CD4-positive, alpha-beta memory T cell (primary cell): ENCODE measurements around the gene CYREN. TPM values are rescaled to one million over a fixed set of nuclear protein-coding genes. Genes with fewer than 3 reads are reported as not detected.

Experiments
- CTCF ChIA-PET: fragments of 350-600 bp; sonication (Branson Sonifier 250); formaldehyde crosslinking; loops from one replicate; lab custom pipeline; 2021; ENCODE audit warnings: inconsistent platforms; ENCODE audit not compliant: partially characterized antibody; lab: Charles Lee
- POLR2A ChIA-PET: fragments of 350-600 bp; sonication (Branson Sonifier 250); formaldehyde crosslinking; loops from one replicate; lab custom pipeline; 2021; ENCODE audit not compliant: partially characterized antibody; lab: Charles Lee
- DNase-seq, 5 donors: peaks; one replicate each; pipeline versions ENCODE4 v3.0.0 to v3.0.0-alpha.2; 2020 to 2022; ENCODE audit warnings: mixed read lengths in 1 of 5
- H3K27ac ChIP-seq: one replicate; pipeline ENCODE4 v1.7.0; 2013; ENCODE audit warnings: low read depth, low read length
- H3K27me3 ChIP-seq: 2 replicates; pipeline ENCODE4 v1.7.0; 2013; ENCODE audit warnings: mild to moderate bottlenecking, low read length, moderate library complexity; ENCODE audit not compliant: insufficient read depth
- H3K36me3 ChIP-seq: 2 replicates; pipeline ENCODE4 v1.7.0; 2013; ENCODE audit warnings: mild to moderate bottlenecking, low read length, moderate library complexity; ENCODE audit not compliant: insufficient read depth
- H3K4me1 ChIP-seq: 2 replicates; pipeline ENCODE4 v1.7.0; 2013; ENCODE audit warnings: mild to moderate bottlenecking, low read length, moderate library complexity; ENCODE audit not compliant: insufficient read depth
- H3K4me3 ChIP-seq, 2 donors: one replicate each; pipeline ENCODE4 v1.7.0; 2013; ENCODE audit warnings: low read length in 2 of 2, mild to moderate bottlenecking in 1 of 2
- H3K9me3 ChIP-seq, 2 donors: one replicate each; pipeline ENCODE4 v1.7.0; 2013; ENCODE audit warnings: low read length in 2 of 2, control low read depth in 1 of 2; ENCODE audit not compliant: control insufficient read depth in 1 of 2
- H3K27ac Mint-ChIP-seq, 7 donors: one replicate each; pipeline ENCODE4 v1.8.0; 2020 to 2021; ENCODE audit warnings: mixed read lengths in 7 of 7, mild to moderate bottlenecking in 6 of 7, inconsistent platforms in 3 of 7, moderate library complexity in 3 of 7
- H3K27me3 Mint-ChIP-seq, 2 donors: one replicate each; pipeline ENCODE4 v1.8.0; 2020 to 2021; ENCODE audit warnings: mixed read lengths in 2 of 2
- H3K36me3 Mint-ChIP-seq, 2 donors: one replicate each; pipeline ENCODE4 v1.8.0; 2020 to 2021; ENCODE audit warnings: mixed read lengths in 2 of 2, inconsistent platforms in 1 of 2, mild to moderate bottlenecking in 1 of 2
- H3K4me1 Mint-ChIP-seq, 4 donors: one replicate each; pipeline ENCODE4 v1.8.0; 2020 to 2021; ENCODE audit warnings: mixed read lengths in 4 of 4, mild to moderate bottlenecking in 1 of 4
- H3K4me3 Mint-ChIP-seq, 8 donors: one replicate each; pipeline ENCODE4 v1.8.0; 2020 to 2021; ENCODE audit warnings: mixed read lengths in 8 of 8, mild to moderate bottlenecking in 7 of 8, moderate library complexity in 6 of 8, inconsistent platforms in 3 of 8
- H3K9me3 Mint-ChIP-seq, 8 donors: one replicate each; pipeline ENCODE4 v1.8.0; 2020 to 2021; ENCODE audit warnings: mixed read lengths in 8 of 8, mild to moderate bottlenecking in 5 of 8, inconsistent platforms in 3 of 8, moderate library complexity in 1 of 8
- intact Hi-C: fragments of 100-400 bp; cut with micrococcal nuclease; formaldehyde crosslinking; loops from one replicate; pipeline ENCODE4 v1.15.1; 2023
- polyA plus RNA-seq, 2 donors: library from polyadenylated mRNA; unstranded; fragments of 300-500 nt; fragmentation: Illumina TruSeq; gene quantifications; one replicate each; pipeline ENCODE4 v1.2.3, GENCODE V29; 2021
- total RNA-seq, 2 experiments: library from RNA; stranded (reverse); gene quantifications; one replicate each; pipeline ENCODE4 v1.2.3, GENCODE V29; 2021

The CYREN gene
- total and polyA plus RNA-seq, 4 experiments from 2014 or later = 35.2 to 52.9 (median 45.9) TPM

- ChIA-PET POLR2A (interaction anchor here (0.9 to 5.4 kb wide), 2 partner anchors 7 to 13 kb away, joined by 3 to 74 read pairs; partner anchors contain the start of gene TMEM140), CTCF (interaction anchor here (1.0 to 6.1 kb wide), 3 partner anchors 9 to 170 kb away, joined by 4 to 54 read pairs (median 4); partner anchors contain the start of genes AGBL3, CYREN and TMEM140)
- intact Hi-C loops = no loop called here
- Histone ChIP-seq H3K36me3 (no peaks in the 10 kb centered on the region), H3K27me3 (no peaks in the 10 kb centered on the region), H3K9me3 (peaks cover 0 to 7% of the 10 kb centered on the region in 2 donors), H3K27ac (no peak overlapping the region), H3K4me3 (no peak overlapping the region), H3K4me1 (peaks cover 48% of the 10 kb centered on the region)
- peaks cover 77 to 78% of the 10 kb centered on the region in 2 donors for H3K36me3 Mint-ChIP-seq
- DNase-seq = no peak
- peak overlapping the region in 2 of 7 donors; percentile 43 to 62 for H3K27ac Mint-ChIP-seq
- H3K4me3 Mint-ChIP-seq = peak overlapping the region in 2 of 8 donors; percentile 22 to 47
- H3K4me1 Mint-ChIP-seq = peaks cover 49 to 81% (median 62%) of the 10 kb centered on the region in 4 donors
- peaks cover 5 to 47% (median 41%) of the 10 kb centered on the region in 8 donors for H3K9me3 Mint-ChIP-seq
- H3K27me3 Mint-ChIP-seq = no peaks in the 10 kb centered on the region
Observed at GRCh38 chr7:135156290-135156689, 14.2 kb downstream of the CYREN start.

GRCh38 chr7:135154734-135155133 is 15.8 kb downstream of the CYREN start:
- Histone ChIP-seq H3K4me3 (no peak overlapping the region), H3K27ac (no peak overlapping the region), H3K36me3 (no peaks in the 10 kb centered on the region), H3K27me3 (no peaks in the 10 kb centered on the region), H3K4me1 (peaks cover 50% of the 10 kb centered on the region), H3K9me3 (peaks cover 0 to 7% of the 10 kb centered on the region in 2 donors)
- Mint-ChIP-seq H3K27ac (peak overlapping the region in 1 of 7 donors; percentile 13), H3K27me3 (no peaks in the 10 kb centered on the region), H3K4me1 (peaks cover 46 to 81% (median 64%) of the 10 kb centered on the region in 4 donors), H3K4me3 (peak overlapping the region in 2 of 8 donors; percentile 37 to 57), H3K36me3 (peaks cover 69 to 70% of the 10 kb centered on the region in 2 donors), H3K9me3 (peaks cover 5 to 47% (median 41%) of the 10 kb centered on the region in 8 donors)
- ChIA-PET POLR2A (no interaction called here), CTCF (interaction anchor here (6.1 kb wide), 1 partner anchor 14 kb away, joined by 54 read pairs; the partner anchor contains the start of gene CYREN)
- intact Hi-C loops = no loop called here
- DNase-seq = no peak

GRCh38 chr7:135152442-135152841 is 18.1 kb downstream of the CYREN start:
- Histone ChIP-seq H3K4me3 (no peak overlapping the region), H3K9me3 (peaks cover 0 to 7% of the 10 kb centered on the region in 2 donors), H3K27ac (no peak overlapping the region), H3K27me3 (no peaks in the 10 kb centered on the region), H3K36me3 (no peaks in the 10 kb centered on the region), H3K4me1 (peaks cover 40% of the 10 kb centered on the region)
- H3K36me3 Mint-ChIP-seq = peaks cover 62 to 74% of the 10 kb centered on the region in 2 donors
- H3K9me3 Mint-ChIP-seq = peaks cover 5 to 45% (median 41%) of the 10 kb centered on the region in 8 donors
- H3K4me1 Mint-ChIP-seq = peaks cover 45 to 81% (median 64%) of the 10 kb centered on the region in 4 donors
- no peak for DNase-seq
- H3K27me3 Mint-ChIP-seq = no peaks in the 10 kb centered on the region
- CTCF ChIA-PET = interaction anchor here (6.2 to 6.4 kb wide), 2 partner anchors 15 to 165 kb away, joined by 60 to 113 read pairs; partner anchors contain the start of genes AGBL3 and CYREN
- POLR2A ChIA-PET = interaction anchor here (7.2 kb wide), 1 partner anchor 15 kb away, joined by 215 read pairs; the partner anchor contains the start of gene CYREN
- H3K4me3 Mint-ChIP-seq = peak overlapping the region in 2 of 8 donors; percentile 2 to 68
- peak overlapping the region in 2 of 7 donors; percentile 8 to 12 for H3K27ac Mint-ChIP-seq
- intact Hi-C loops = no loop called here

GRCh38 chr7:135151533-135151932 is 19.0 kb downstream of the CYREN start:
- CTCF ChIA-PET = interaction anchor here (1.8 to 6.4 kb wide), 3 partner anchors 9 to 164 kb away, joined by 7 to 113 read pairs (median 60); partner anchors contain the start of genes AGBL3 and CYREN
- no peak overlapping the region for H3K4me3 ChIP-seq
- DNase-seq = no peak
- no peaks in the 10 kb centered on the region for H3K36me3 ChIP-seq
- peaks cover 46% of the 10 kb centered on the region for H3K4me1 ChIP-seq
- peaks cover 5 to 39% (median 35%) of the 10 kb centered on the region in 8 donors for H3K9me3 Mint-ChIP-seq
- peaks cover 44 to 83% (median 62%) of the 10 kb centered on the region in 4 donors for H3K4me1 Mint-ChIP-seq
- peaks cover 54 to 65% of the 10 kb centered on the region in 2 donors for H3K36me3 Mint-ChIP-seq
- intact Hi-C loops = no loop called here
- no peaks in the 10 kb centered on the region for H3K27me3 Mint-ChIP-seq
- H3K27me3 ChIP-seq = no peaks in the 10 kb centered on the region
- H3K27ac ChIP-seq = no peak overlapping the region
- POLR2A ChIA-PET = interaction anchor here (0.5 to 7.2 kb wide), 4 partner anchors 7 to 165 kb away, joined by 3 to 215 read pairs (median 40); partner anchors contain the start of genes AGBL3 and CYREN
- peaks cover 0 to 7% of the 10 kb centered on the region in 2 donors for H3K9me3 ChIP-seq
- peak overlapping the region in 6 of 7 donors; percentile 4 to 80 (median 69) for H3K27ac Mint-ChIP-seq
- peak overlapping the region in 7 of 8 donors; percentile 5 to 89 (median 60) for H3K4me3 Mint-ChIP-seq

GRCh38 chr7:135151132-135151531 is 19.4 kb downstream of the CYREN start:
- POLR2A ChIA-PET = interaction anchor here (0.5 to 7.2 kb wide), 4 partner anchors 8 to 165 kb away, joined by 3 to 215 read pairs (median 40); partner anchors contain the start of genes AGBL3 and CYREN
- Mint-ChIP-seq H3K4me3 (peak overlapping the region in 7 of 8 donors; percentile 30 to 96 (median 88)), H3K9me3 (peaks cover 5 to 35% (median 31%) of the 10 kb centered on the region in 8 donors), H3K4me1 (peaks cover 47 to 84% (median 65%) of the 10 kb centered on the region in 4 donors), H3K36me3 (peaks cover 50 to 62% of the 10 kb centered on the region in 2 donors), H3K27ac (peak overlapping the region in 6 of 7 donors; percentile 4 to 80 (median 69)), H3K27me3 (no peaks in the 10 kb centered on the region)
- Histone ChIP-seq H3K4me3 (no peak overlapping the region), H3K36me3 (no peaks in the 10 kb centered on the region), H3K9me3 (peaks cover 0 to 7% of the 10 kb centered on the region in 2 donors), H3K4me1 (peaks cover 50% of the 10 kb centered on the region), H3K27ac (no peak overlapping the region), H3K27me3 (no peaks in the 10 kb centered on the region)
- intact Hi-C loops = no loop called here
- CTCF ChIA-PET = interaction anchor here (1.0 to 6.4 kb wide), 4 partner anchors 9 to 197 kb away, joined by 3 to 113 read pairs (median 34); partner anchors contain the start of genes AGBL3 and CYREN
- DNase-seq = no peak

- H3K27me3 Mint-ChIP-seq = no peaks in the 10 kb centered on the region
- ChIA-PET CTCF (interaction anchor here (1.0 to 6.4 kb wide), 4 partner anchors 10 to 196 kb away, joined by 3 to 113 read pairs (median 34); partner anchors contain the start of genes AGBL3 and CYREN), POLR2A (interaction anchor here (0.6 to 7.2 kb wide), 3 partner anchors 9 to 23 kb away, joined by 3 to 215 read pairs (median 74); partner anchors contain the start of gene CYREN)
- H3K4me1 Mint-ChIP-seq = peaks cover 54 to 88% (median 69%) of the 10 kb centered on the region in 4 donors
- H3K4me3 ChIP-seq = no peak overlapping the region
- H3K36me3 Mint-ChIP-seq = peaks cover 41 to 53% of the 10 kb centered on the region in 2 donors
- no peaks in the 10 kb centered on the region for H3K9me3 ChIP-seq
- no peaks in the 10 kb centered on the region for H3K36me3 ChIP-seq
- H3K4me3 Mint-ChIP-seq = peak overlapping the region; percentile 49 to 96 (median 92)
- H3K9me3 Mint-ChIP-seq = peaks cover 5 to 26% (median 22%) of the 10 kb centered on the region in 8 donors
- intact Hi-C loops = no loop called here
- no peak overlapping the region for H3K27ac ChIP-seq
- H3K27ac Mint-ChIP-seq = peak overlapping the region in 5 of 7 donors; percentile 73 to 98 (median 90)
- H3K4me1 ChIP-seq = peaks cover 59% of the 10 kb centered on the region
- no peaks in the 10 kb centered on the region for H3K27me3 ChIP-seq
- no peak for DNase-seq
Observed at GRCh38 chr7:135150072-135150782, 20.3 kb downstream of the CYREN start.
